Measurements from ENCODE around the gene GNAI1. TPM values are rescaled to one million over a fixed set of nuclear protein-coding genes. Genes with fewer than 3 reads are reported as not detected.

GNAI1 gene
- total and polyA plus RNA-seq, 2 of the 13 experiments (the other 11 are each of a cell fraction or from before 2014, with no cell fraction given): 3.5 to 5.7 TPM

GRCh38 chr7:80127412-80128160 lies 7.0 kb upstream of the GNAI1 start:
- peaks cover 17% of the 10 kb centered on the region; the same call in 1 of the 2 replicates for H3K4me1 ChIP-seq (ENCODE audit: insufficient read depth, low read length)
- FAIRE-seq: no peak
- no TSS peak for BruUV-seq (replicated peaks)
- in situ Hi-C loops (cut with HindIII; ENCODE audit: extremely low pct_ligation_motif_present, low pct_unique_long_range_greater_than_20kb): no loop called here
- 0% methylated on average over 1 of the region's 1 CpG for WGBS (ENCODE audit: low lambda C conversion rate)
- H3K79me2 ChIP-seq (ENCODE audit: insufficient read depth, low read length): no peaks in the 10 kb centered on the region
- peak; percentile 59; the same call in 2 of the 3 replicates for ATAC-seq
- H3K27me3 ChIP-seq (ENCODE audit: control insufficient read depth in 1 of 2, insufficient read depth in 2 of 2, low read length in 2 of 2): no peaks in the 10 kb centered on the region
- intact Hi-C loops (cut with micrococcal nuclease; ENCODE audit: unreplicated experiment): no loop called here
- ChIA-PET CTCF (ENCODE audit: low intra/inter-chr PET ratio, low total read pairs) (no interaction called here), POLR2A (no interaction called here)
- no peak overlapping the region for H2AFZ ChIP-seq (ENCODE audit: low read length)
- no peaks in the 10 kb centered on the region for H3K9me3 ChIP-seq (ENCODE audit: low read length)
- peak; percentile 37 for DNase-seq (ENCODE audit: low spot score)
- H3K27ac ChIP-seq (ENCODE audit: extremely low read length, insufficient read depth, low read length): no peak overlapping the region
- no peaks in the 10 kb centered on the region for H4K20me1 ChIP-seq (ENCODE audit: insufficient read depth, low read length)
- no peak for TF ChIP-seq TEAD2 (CRISPR knock-in tag; IDR thresholded peaks at IDR 0.05)
- TF ChIP-seq KLF11 (CRISPR knock-in tag; IDR thresholded peaks at IDR 0.05): no peak
- peak; percentile 93 to 94 for TF ChIP-seq MAFK (conservative IDR thresholded peaks at IDR 0.05 in 1 of 2, IDR thresholded peaks at IDR 0.05 in 1 of 2; ENCODE audit: low read length in 2 of 2)
- TF ChIP-seq KLF6 (CRISPR knock-in tag; IDR thresholded peaks at IDR 0.05): no peak
- TF ChIP-seq ZNF281 (CRISPR knock-in tag; IDR thresholded peaks at IDR 0.05; ENCODE audit: borderline replicate concordance): peak; percentile 27; the same call in 1 of the 2 replicates
- TF ChIP-seq NR3C1 (CRISPR knock-in tag; IDR thresholded peaks at IDR 0.05): no peak
- peak; percentile 92 for TF ChIP-seq MAFF (IDR thresholded peaks at IDR 0.05; ENCODE audit: low read depth, low read length)
- TF ChIP-seq HNF4A (CRISPR knock-in tag; IDR thresholded peaks at IDR 0.05): no peak
- no peak for TF ChIP-seq ZNF512B (CRISPR knock-in tag; IDR thresholded peaks at IDR 0.05; ENCODE audit: borderline replicate concordance)
- TF ChIP-seq HOMEZ (CRISPR knock-in tag; IDR thresholded peaks at IDR 0.05; ENCODE audit: low read depth): no peak
- no peaks in the 10 kb centered on the region for H3K36me3 ChIP-seq (replicated peaks in 1 of 2; ENCODE audit: control insufficient read depth in 1 of 2, insufficient read depth in 2 of 2, low read length in 2 of 2)
- no peak overlapping the region for H3K4me2 ChIP-seq (ENCODE audit: low read depth, low read length)
- H3K4me3 ChIP-seq (replicated peaks in 1 of 3; ENCODE audit: insufficient read depth in 1 of 3, low read depth in 2 of 3, low read length in 3 of 3): no peak overlapping the region
- no peak overlapping the region for H3K9ac ChIP-seq (ENCODE audit: insufficient read depth, low read depth, low read length)
